GM20000 (cell line): ENCODE measurements around the gene METAP1D.

Experiments used
- DNase-seq: peaks from one replicate; pipeline ENCODE4 v3.0.0; 2012; ENCODE audit warnings: low spot score
- TF ChIP-seq, protein P1 (sequence below): IDR thresholded peaks from 2 replicates; pipeline ENCODE4 v1.5.1; 2012; ENCODE audit warnings: mild to moderate bottlenecking, control low read depth; ENCODE audit errors: extremely low read depth, missing control alignments

The METAP1D gene

DNA sequence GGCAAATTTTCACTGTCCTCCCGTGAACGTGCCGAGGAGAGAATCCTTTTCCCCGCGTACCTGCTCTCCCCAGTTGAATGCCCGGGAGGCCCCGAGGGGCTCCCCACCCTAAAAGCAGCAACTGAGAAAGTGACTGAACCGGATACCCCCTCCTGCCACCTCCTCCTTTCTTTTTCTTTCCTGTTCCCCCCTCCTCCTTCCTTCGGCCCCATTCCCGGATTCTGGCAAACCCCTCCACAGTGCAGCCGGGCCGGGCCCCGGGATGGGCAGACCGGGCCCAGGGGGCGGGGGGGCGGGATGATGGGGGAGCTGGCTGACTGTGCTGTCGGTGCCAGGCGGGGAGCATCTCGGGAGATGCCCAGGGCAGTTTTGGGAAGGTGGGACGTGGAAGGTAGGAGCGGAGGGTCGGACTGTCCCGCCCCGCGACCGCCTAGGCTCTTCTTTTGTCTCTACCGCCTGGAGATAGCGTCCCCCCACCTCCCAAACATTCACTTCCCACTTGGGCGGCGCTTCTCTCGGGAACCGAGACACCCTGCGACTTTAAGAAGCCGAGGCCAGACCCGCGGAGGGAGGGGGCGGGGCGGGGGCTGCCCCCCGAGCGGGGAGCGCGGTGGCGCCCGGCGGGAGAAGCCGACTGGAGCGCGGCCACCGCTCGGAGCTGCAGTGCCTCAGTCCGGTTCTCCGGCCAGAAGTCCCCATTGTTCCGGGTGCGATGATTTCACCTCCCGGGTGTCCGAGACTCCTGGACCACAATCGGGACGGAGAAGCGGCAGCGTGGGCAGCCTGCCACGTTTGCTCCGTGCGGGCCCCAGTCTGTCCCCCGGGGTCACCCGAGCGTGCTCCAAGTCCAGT is 94.8 kb downstream of the METAP1D start:
- peak; percentile 61 for DNase-seq
- TF ChIP-seq, protein P1, sequence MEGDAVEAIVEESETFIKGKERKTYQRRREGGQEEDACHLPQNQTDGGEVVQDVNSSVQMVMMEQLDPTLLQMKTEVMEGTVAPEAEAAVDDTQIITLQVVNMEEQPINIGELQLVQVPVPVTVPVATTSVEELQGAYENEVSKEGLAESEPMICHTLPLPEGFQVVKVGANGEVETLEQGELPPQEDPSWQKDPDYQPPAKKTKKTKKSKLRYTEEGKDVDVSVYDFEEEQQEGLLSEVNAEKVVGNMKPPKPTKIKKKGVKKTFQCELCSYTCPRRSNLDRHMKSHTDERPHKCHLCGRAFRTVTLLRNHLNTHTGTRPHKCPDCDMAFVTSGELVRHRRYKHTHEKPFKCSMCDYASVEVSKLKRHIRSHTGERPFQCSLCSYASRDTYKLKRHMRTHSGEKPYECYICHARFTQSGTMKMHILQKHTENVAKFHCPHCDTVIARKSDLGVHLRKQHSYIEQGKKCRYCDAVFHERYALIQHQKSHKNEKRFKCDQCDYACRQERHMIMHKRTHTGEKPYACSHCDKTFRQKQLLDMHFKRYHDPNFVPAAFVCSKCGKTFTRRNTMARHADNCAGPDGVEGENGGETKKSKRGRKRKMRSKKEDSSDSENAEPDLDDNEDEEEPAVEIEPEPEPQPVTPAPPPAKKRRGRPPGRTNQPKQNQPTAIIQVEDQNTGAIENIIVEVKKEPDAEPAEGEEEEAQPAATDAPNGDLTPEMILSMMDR, result no peak

- TF ChIP-seq, protein P1, result no peak
- peak; percentile 82 for DNase-seq
These were observed 95.6 kb downstream of the METAP1D start for GRCh38 chr2:172095146-172095904.

DNA sequence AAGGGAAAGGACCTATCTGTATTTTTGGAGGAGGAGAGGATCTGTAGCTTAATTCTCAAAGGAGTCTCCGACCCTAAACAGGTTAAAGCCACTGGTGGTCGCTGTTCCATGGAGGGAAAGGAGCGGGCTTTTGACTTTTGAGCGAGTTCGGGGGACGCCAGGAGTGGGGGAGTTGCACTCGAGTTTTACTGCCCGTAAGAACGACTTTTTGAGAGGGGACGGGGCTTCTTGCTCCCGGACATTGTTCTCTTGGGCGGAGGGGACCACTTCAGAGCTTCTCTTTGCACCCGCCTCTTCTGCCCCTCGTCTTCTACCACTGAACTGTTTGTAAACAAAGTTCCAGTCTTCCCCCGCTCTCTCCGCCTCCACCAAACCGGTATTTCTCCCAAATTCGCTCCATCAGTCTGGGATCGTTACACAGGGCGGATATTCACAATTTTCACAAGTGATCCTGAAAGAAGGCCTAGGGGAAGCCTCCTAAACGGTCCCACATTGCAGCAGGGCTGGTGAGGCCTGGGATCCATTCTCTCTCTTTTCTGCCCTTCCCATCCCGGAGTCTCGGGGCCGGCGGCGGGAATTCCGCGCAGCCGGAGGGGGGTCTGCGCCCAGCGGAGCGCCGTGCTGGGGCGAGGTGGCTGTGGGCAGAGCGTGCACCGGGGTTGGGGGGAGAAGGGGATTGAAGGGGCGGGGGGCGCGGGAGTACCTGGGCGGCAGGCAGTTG is 96.3 kb downstream of the METAP1D start:
- TF ChIP-seq, protein P1, result peak; percentile 2
- DNase-seq, result peak; percentile 60

DNA sequence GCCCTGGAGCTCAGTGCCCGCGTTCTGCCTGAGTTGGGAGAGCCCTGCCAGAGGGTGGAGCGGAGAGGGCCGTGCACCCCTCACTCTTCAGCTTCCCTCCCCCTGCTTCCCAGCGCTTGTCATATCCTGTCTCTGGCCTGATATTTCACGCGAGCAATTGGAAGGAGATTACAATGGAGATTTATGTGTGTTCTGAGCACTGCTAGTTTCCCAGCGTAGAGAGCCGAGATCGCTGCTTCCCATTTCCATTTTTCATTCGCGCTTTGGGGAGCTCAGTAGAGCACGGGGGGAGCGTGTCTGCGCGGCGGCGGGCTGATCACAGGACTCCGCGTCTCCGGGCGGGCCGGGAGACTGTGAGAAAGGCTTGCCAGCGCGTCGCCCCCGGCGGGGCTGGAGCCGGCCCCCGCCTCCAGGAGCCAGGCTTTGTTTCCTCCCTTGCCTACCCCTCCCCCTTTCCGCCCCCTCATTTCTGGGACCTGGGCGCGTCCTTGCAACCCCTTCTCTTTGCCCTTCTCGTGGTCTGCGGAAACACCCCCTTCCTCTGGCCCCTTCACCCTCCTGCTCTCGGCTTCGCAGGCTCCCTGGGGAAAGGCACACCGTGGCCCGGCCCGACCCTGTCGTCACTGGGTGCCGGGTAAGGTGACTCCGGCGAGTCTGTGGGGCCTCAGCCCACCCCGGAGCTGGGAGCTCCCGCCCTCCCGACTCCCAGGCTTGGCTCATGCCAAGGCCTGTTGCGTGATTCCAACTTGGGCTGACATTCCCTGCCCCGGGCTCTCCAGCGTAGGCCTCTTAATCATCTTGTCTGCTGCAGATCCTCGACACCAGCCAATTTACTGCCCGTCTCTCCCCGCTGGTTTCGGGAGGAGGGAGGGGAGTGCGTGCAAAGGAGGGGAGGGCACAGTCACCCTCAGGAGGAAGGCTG is 97.1 kb downstream of the METAP1D start:
- TF ChIP-seq, protein P1, result no peak
- DNase-seq, result peak; percentile 43

GRCh38 chr2:172097557-172098131 is 97.9 kb downstream of the METAP1D start:
- peak; percentile 33 for DNase-seq
- TF ChIP-seq, protein P1, result no peak

GRCh38 chr2:172098287-172098649 is 98.5 kb downstream of the METAP1D start:
- DNase-seq, result peak; percentile 19
- TF ChIP-seq, protein P1, result no peak
